HepG2 (cell line): Measurements from ENCODE around the gene FAM241B. TPM values are rescaled to one million over a fixed set of nuclear protein-coding genes. Genes with fewer than 3 reads are reported as not detected.

Experiments
- ATAC-seq: fragments of 200-7000 bp; cut with Tn5 transposase; 3 replicates; pipeline ENCODE4 v1.9.1; 2020; ENCODE audit warnings: mild to moderate bottlenecking, moderate library complexity
- BruUV-seq: library from RNA; stranded (reverse); fragments of 400-500 nt; replicated peaks from 2 replicates; lab custom pipeline; 2021; lab: Mats Ljungman, UMichigan
- CTCF ChIA-PET: fragments of 300-600 bp; formaldehyde crosslinking; extraction: SDS; loops from one replicate; lab custom pipeline; 2021; ENCODE audit warnings: low total read pairs, inconsistent platforms, low intra/inter-chr PET ratio; lab: Yijun Ruan, JAX
- POLR2A ChIA-PET: fragments of 350-600 bp; sonication (Branson Sonifier 250); formaldehyde crosslinking; loops from one replicate; lab custom pipeline; 2020; ENCODE audit warnings: antibody characterized with exemption, inconsistent platforms; lab: Yijun Ruan, JAX
- DNase-seq: peaks from one replicate; pipeline ENCODE4 v3.0.0-alpha.2; 2015; ENCODE audit warnings: low spot score
- FAIRE-seq: peaks from 3 replicates; lab custom pipeline; 2011; peaks lifted over from hg19 to GRCh38; lab: Jason Lieb, UNC
- H2AFZ ChIP-seq: one replicate; pipeline ENCODE4 v1.6.1; 2011; ENCODE audit warnings: low read length, inconsistent platforms
- H3K27ac ChIP-seq: fragments of 300-600 bp; 3 replicates; pipeline ENCODE4 v1.8.0; 2011; ENCODE audit warnings: mixed run types, mild to moderate bottlenecking, mixed read lengths, low read length, inconsistent platforms; ENCODE audit not compliant: insufficient read depth; ENCODE audit errors: extremely low read length
- H3K27me3 ChIP-seq, 2 experiments: fragments of 200-600 bp in 1 of 2; 2 replicates in 1 of 2; 3 replicates in 1 of 2; pipeline versions ENCODE4 v1.6.0 to v1.8.0; 2011; ENCODE audit warnings: low read length in 2 of 2, mild to moderate bottlenecking in 2 of 2, moderate library complexity in 2 of 2, inconsistent platforms in 1 of 2; ENCODE audit not compliant: insufficient read depth in 2 of 2, control insufficient read depth in 1 of 2
- H3K36me3 ChIP-seq, 2 experiments: fragments of 200-600 bp in 1 of 2; replicated peaks in 1 of 2; 2 replicates in 1 of 2; 3 replicates in 1 of 2; pipeline versions ENCODE4 v1.5.1 to v1.8.0; 2011; ENCODE audit warnings: low read length in 2 of 2, inconsistent platforms in 1 of 2; ENCODE audit not compliant: insufficient read depth in 2 of 2, control insufficient read depth in 1 of 2
- H3K4me1 ChIP-seq: 2 replicates; pipeline ENCODE4 v1.5.1; 2012; ENCODE audit warnings: low read length, inconsistent platforms; ENCODE audit not compliant: insufficient read depth
- H3K4me2 ChIP-seq: 2 replicates; pipeline ENCODE4 v1.6.0; 2011; ENCODE audit warnings: low read depth, low read length, inconsistent platforms
- H3K4me3 ChIP-seq, 3 experiments: fragments of 200-600 bp in 1 of 3; sonication (generic), shearing (Covaris generic) in 1 of 3; replicated peaks in 1 of 3; 2 replicates each; pipeline ENCODE4 v1.5.1; 2011 to 2016; ENCODE audit warnings: low read length in 3 of 3, inconsistent platforms in 2 of 3, low read depth in 2 of 3, mild to moderate bottlenecking in 2 of 3, control low read depth in 1 of 3, mixed read lengths in 1 of 3; ENCODE audit not compliant: insufficient read depth in 1 of 3
- H3K79me2 ChIP-seq: one replicate; pipeline ENCODE4 v1.6.1; 2011; ENCODE audit warnings: low read length, inconsistent platforms; ENCODE audit not compliant: insufficient read depth
- H3K9ac ChIP-seq: 2 replicates; pipeline ENCODE4 v1.6.0; 2011; ENCODE audit warnings: mild to moderate bottlenecking, low read depth, low read length, inconsistent platforms; ENCODE audit not compliant: insufficient read depth
- H3K9me3 ChIP-seq: 2 replicates; pipeline ENCODE4 v1.5.1; 2012; ENCODE audit warnings: mild to moderate bottlenecking, low read length
- H4K20me1 ChIP-seq: 2 replicates; pipeline ENCODE4 v1.6.0; 2011; ENCODE audit warnings: inconsistent platforms, mild to moderate bottlenecking, low read length, moderate library complexity; ENCODE audit not compliant: insufficient read depth
- KIAA2018 ChIP-seq: sonication (generic); formaldehyde crosslinking; IDR thresholded peaks from 2 replicates; pipeline ENCODE4 v1.5.0; 2020; ENCODE audit warnings: mild to moderate bottlenecking, missing genetic modification reagents, borderline replicate concordance
- KLF16 ChIP-seq, 2 experiments: sonication (generic) in 1 of 2; formaldehyde crosslinking in 1 of 2; IDR thresholded peaks; 2 replicates each; pipeline versions ENCODE4 v1.6.1 to v1.8.0; 2016 to 2023; ENCODE audit warnings: missing genetic modification reagents in 2 of 2, missing compliant biosample characterization in 1 of 2
- LBX2 ChIP-seq: sonication (generic); formaldehyde crosslinking; IDR thresholded peaks from 2 replicates; pipeline ENCODE4 v1.5.0; 2020; ENCODE audit warnings: missing genetic modification reagents, mild to moderate bottlenecking, borderline replicate concordance
- YY1 ChIP-seq: IDR thresholded peaks from 2 replicates; pipeline ENCODE4 v1.6.1; 2011; ENCODE audit warnings: low read length, low read depth, moderate library complexity, mild to moderate bottlenecking; ENCODE audit not compliant: insufficient read depth, insufficient replicate concordance
- ZNF564 ChIP-seq: sonication (generic); formaldehyde crosslinking; IDR thresholded peaks from 2 replicates; pipeline ENCODE4 v1.8.1; 2023; ENCODE audit warnings: mild to moderate bottlenecking, missing genetic modification reagents
- ZNF672 ChIP-seq: sonication (generic); formaldehyde crosslinking; IDR thresholded peaks from 2 replicates; pipeline ENCODE4 v1.8.1; 2022; ENCODE audit warnings: missing genetic modification reagents
- ZSCAN9 ChIP-seq: IDR thresholded peaks from 2 replicates; pipeline ENCODE4 v1.6.1; 2016; ENCODE audit warnings: borderline replicate concordance
- WGBS: methylation state at CpG from one replicate; pipeline ENCODE4 v1.1.6; 2017; ENCODE audit warnings: low lambda C conversion rate; 5-methylcytosine and 5-hydroxymethylcytosine counted together
- in situ Hi-C: cut with HindIII; loops from 2 replicates; pipeline ENCODE4 v1.10.0; 2017; ENCODE audit warnings: low pct_unique_long_range_greater_than_20kb; ENCODE audit not compliant: extremely low pct_ligation_motif_present
- intact Hi-C: fragments of 100-400 bp; cut with micrococcal nuclease; formaldehyde crosslinking; loops from one replicate; pipeline ENCODE4 v1.10.0; 2022; ENCODE audit not compliant: unreplicated experiment
- polyA plus RNA-seq, 8 experiments: library from polyadenylated mRNA; depleted of rRNA in 3 of 8; stranded (reverse) in 7 of 8; unstranded in 1 of 8; fragments of >200 nt; fragmentation: Illumina TruSeq in 4 of 8; extraction: Trizol in 4 of 8; gene quantifications; 2 replicates each; pipeline versions ENCODE4 v1.2.1 to v1.2.3, GENCODE V29; 2011 to 2016; ENCODE audit warnings: low read depth in 4 of 8, missing spikeins in 1 of 8, mixed read lengths in 1 of 8; ENCODE audit not compliant: insufficient read depth in 1 of 8
- total RNA-seq, 5 experiments: library from RNA; depleted of rRNA; stranded (reverse); fragments of >200 nt; fragmentation: Illumina TruSeq; extraction: Trizol; gene quantifications; 2 replicates each; pipeline ENCODE4 v1.2.3, GENCODE V29; 2016; ENCODE audit warnings: low read depth in 1 of 5
- TF ChIP-seq, protein P1 (sequence below): sonication (generic); formaldehyde crosslinking; IDR thresholded peaks from 2 replicates; pipeline ENCODE4 v1.5.1; 2020; ENCODE audit warnings: missing genetic modification reagents, mild to moderate bottlenecking, borderline replicate concordance

Gene FAM241B
- total and polyA plus RNA-seq, 2 of the 13 experiments (the other 11 are each of a cell fraction or from before 2014, with no cell fraction given): 1.9 to 4.0 TPM

DNA sequence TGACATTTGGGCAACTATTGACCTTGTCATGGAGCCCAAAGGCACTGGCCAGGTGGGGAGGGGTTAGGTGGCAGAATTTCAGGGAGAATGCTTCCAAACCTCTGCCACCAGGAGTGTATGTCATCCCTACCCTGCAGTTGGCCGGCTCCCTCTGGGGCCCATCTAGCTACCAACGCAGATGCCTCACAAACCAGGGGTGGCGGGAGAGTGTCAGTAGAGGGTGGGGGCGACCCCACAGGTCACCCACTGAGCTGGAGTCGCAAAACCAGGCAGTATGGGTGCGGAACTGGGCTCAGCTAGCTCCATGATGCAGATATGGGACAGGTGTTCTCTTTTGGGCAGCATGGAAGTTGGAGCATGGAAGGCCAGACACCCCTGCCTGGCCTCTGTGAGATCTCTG is 51.4 kb downstream of the FAM241B start:
- in situ Hi-C loops (no loop called here), intact Hi-C loops (no loop called here)
- Histone ChIP-seq H3K79me2 (no peaks in the 10 kb centered on the region), H4K20me1 (no peaks in the 10 kb centered on the region), H3K4me2 (no peak overlapping the region), H3K36me3 (no peaks in the 10 kb centered on the region), H3K4me1 (peaks cover 29% of the 10 kb centered on the region)
- no peak for TF ChIP-seq ZSCAN9
- TF ChIP-seq KIAA2018 (CRISPR knock-in tag): no peak
- TF ChIP-seq, protein P1, sequence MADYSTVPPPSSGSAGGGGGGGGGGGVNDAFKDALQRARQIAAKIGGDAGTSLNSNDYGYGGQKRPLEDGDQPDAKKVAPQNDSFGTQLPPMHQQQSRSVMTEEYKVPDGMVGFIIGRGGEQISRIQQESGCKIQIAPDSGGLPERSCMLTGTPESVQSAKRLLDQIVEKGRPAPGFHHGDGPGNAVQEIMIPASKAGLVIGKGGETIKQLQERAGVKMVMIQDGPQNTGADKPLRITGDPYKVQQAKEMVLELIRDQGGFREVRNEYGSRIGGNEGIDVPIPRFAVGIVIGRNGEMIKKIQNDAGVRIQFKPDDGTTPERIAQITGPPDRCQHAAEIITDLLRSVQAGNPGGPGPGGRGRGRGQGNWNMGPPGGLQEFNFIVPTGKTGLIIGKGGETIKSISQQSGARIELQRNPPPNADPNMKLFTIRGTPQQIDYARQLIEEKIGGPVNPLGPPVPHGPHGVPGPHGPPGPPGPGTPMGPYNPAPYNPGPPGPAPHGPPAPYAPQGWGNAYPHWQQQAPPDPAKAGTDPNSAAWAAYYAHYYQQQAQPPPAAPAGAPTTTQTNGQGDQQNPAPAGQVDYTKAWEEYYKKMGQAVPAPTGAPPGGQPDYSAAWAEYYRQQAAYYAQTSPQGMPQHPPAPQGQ (CRISPR knock-in tag): no peak
- no peak for TF ChIP-seq ZNF672 (CRISPR knock-in tag)
- no peak for TF ChIP-seq ZNF564 (CRISPR knock-in tag)
- TF ChIP-seq YY1: no peak
- TF ChIP-seq KLF16 (CRISPR knock-in tag; IDR thresholded peaks at IDR 0.05): no peak
- no peak for TF ChIP-seq LBX2 (CRISPR knock-in tag)
- TF ChIP-seq, all 625 proteins: peak for 0
- Histone ChIP-seq H3K27me3 (peaks cover 5 to 50% of the 10 kb centered on the region in 2 experiments; a peak in 4 of 5 replicates), H2AFZ (no peak overlapping the region), H3K9ac (no peak overlapping the region), H3K9me3 (no peaks in the 10 kb centered on the region), H3K4me3 (no peak overlapping the region), H3K27ac (no peak overlapping the region)
- POLR2A ChIA-PET: no interaction called here
- FAIRE-seq (no peak), DNase-seq (no peak), ATAC-seq (no peak)
- BruUV-seq: no TSS peak
- CTCF ChIA-PET: no interaction called here
- WGBS: 15% methylated on average over 5 of the region's 6 CpGs
